ENCODE results near the gene POLR2I.
"Not testable (repeated sequence)": the region's sequence is repeated elsewhere in the genome, so short reads cannot be mapped to it uniquely, and the experiment has no call there.

POLR2I gene

GRCh38 chr19:36131221-36131620, 16.5 kb upstream of the POLR2I start:
- DNase-seq (ENCODE audit: low read depth): not testable (repeated sequence)

DNA sequence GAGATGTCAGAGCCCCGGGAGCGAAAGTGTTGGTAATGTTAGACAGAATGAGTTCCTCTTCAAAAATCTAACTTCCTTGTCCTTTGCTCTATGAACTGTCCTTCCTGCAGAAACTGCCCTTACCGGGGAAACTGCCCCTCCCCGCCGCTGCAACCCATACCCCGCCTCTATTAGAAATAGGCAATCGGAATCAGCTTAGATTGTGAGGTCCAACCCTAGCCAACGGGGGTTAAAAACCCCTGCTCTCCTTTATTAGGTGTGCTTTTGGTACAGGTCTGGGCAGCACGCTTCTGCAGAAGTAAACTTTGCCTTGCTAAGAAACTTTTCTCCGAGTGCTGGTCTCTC, 13.7 kb upstream of the POLR2I start:
- DNase-seq (ENCODE audit: low read depth): peak; percentile 38

DNA sequence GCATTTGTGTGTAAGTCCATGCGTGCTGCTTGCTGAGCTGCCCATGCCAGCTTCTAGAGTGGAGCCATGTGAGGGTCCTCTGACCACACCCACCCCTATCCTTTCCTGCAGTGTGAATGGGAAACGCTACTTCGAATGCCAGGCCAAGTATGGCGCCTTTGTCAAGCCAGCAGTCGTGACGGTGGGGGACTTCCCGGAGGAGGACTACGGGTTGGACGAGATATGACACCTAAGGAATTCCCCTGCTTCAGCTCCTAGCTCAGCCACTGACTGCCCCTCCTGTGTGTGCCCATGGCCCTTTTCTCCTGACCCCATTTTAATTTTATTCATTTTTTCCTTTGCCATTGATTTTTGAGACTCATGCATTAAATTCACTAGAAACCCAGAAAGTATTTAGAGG, 10.9 kb upstream of the POLR2I start:
- DNase-seq (ENCODE audit: low read depth): no peak

DNA sequence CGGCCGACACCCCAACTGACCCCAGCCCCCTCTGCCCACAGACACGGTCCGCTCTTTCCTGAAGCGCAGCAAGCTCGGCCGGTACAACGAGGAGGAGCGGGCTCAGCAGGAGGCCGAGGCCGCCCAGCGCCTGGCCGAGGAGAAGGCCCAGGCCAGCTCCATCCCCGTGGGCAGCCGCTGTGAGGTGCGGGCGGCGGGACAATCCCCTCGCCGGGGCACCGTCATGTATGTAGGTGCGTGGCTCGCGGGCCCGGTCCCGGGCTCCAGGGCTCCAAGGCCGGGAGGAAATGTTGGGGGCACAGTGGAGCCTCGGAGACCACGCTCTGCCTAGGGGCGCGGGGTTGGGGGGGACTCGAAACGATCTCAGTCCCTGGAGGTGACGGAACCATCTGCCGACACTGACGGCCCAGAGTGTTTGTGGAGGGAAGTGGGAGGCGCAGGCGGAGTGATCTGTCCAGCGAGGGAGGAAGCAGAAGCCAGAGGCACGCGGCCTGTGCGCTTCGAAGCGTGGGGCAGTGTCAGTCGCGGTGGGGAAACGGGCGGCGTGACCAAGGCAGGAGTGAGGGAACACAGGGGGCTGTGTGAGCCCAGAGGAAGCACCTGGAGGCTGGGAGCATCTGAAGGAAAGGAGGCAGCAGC, 6.9 kb upstream of the POLR2I start:
- DNase-seq (ENCODE audit: low read depth): no peak

DNA sequence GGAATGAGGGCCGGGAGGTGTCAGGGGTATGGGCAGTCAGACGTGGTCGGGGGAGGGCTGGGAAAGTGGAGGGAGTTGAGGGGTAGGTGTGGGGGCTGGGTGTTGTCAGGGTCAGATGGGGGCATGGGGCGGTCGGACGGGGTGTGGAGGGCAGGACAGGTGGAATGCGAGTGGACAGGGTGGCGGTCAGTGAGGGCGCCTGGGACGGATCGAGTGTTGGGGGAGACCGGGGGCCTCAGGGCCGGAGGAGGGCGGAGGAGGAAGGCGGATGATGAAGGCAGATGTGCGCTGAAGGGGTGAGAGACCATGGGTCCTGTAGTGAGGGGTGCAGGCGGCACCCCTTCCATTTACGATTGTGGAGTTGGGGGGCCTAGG, 6.3 kb upstream of the POLR2I start:
- no peak for DNase-seq (ENCODE audit: low read depth)

- no peak for DNase-seq (ENCODE audit: low read depth)
Measured at GRCh38 chr19:36120092-36120983, 5.7 kb upstream of the POLR2I start.

GRCh38 chr19:36116344-36116637, 1.6 kb upstream of the POLR2I start:
- DNase-seq (ENCODE audit: low read depth): no peak

GRCh38 chr19:36115453-36116343, 1.0 kb upstream of the POLR2I start, which contains the start of gene TBCB:
TBCB (plus strand) TSS chr19:36115468; CDS start chr19:36115561, 93 bp downstream.
- DNase-seq (ENCODE audit: low read depth): peak; percentile 59

DNA sequence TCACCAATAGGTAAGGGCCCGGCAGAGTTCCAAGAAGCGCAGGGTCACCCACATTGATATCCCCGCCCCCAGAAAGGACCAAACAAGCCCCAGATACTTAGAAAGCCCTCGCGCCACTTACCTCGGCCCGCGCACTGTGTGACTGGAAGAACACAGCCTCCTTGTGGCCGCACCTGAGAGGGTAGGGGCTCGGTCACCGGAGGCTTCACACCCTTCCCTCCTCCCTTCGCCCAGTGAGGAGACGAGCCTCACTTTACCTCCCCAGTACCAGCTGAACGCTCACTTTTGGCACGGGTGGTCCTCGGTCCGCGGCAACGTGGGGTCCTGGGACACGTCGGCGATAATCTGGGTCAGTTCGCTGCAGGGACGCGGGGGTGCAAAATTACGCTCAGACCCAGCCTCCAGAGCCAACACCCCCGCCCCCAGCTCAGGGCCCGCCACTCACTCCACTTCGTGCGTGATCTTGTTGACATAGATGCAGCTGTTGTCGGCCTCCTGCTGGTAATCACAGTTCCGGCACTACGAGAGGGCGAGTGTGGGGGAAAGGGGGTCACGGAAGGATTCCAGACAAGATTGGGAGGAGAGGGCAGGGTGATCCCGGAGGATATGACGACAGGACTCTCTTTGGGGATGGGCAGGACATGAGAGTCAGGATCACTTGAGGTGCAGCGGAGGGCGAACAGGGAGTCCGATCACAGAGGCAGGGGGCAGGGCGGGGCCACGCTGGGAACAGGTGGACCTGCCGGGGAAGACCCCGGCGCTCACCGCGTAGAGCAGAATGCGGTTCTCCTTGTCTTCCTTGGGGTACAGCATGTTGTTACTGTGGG, 568 bp downstream of the POLR2I start:
- no peak for DNase-seq (ENCODE audit: low read depth)

DNA sequence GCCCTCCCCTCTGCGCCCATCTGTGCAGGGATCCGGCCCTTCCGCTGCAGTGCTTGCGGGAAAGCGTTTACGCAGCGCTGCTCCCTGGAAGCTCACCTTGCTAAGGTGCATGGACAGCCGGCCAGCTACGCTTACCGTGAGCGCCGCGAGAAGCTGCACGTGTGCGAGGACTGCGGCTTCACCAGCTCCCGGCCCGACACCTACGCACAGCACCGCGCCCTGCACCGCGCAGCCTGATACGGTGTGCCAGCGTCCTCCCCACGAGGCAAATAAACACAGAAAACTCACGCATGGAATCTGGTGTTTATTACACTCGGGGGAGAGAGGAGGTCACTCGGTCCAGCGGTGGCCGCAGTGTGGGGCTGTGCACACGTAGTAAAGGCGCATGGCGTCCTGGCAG, 1.2 kb downstream of the POLR2I start:
- no peak for DNase-seq (ENCODE audit: low read depth)

- DNase-seq (ENCODE audit: low read depth): no peak
Measured at GRCh38 chr19:36112678-36113077, 2.0 kb downstream of the POLR2I start.

GRCh38 chr19:36111200-36111539, 3.5 kb downstream of the POLR2I start:
- DNase-seq (ENCODE audit: low read depth): no peak

- DNase-seq (ENCODE audit: low read depth): no peak
Measured at GRCh38 chr19:36110487-36111199, 4.0 kb downstream of the POLR2I start, which contains the start of gene OVOL3. OVOL3 (plus strand) TSS chr19:36111143; CDS start chr19:36111203, 60 bp downstream.

DNA sequence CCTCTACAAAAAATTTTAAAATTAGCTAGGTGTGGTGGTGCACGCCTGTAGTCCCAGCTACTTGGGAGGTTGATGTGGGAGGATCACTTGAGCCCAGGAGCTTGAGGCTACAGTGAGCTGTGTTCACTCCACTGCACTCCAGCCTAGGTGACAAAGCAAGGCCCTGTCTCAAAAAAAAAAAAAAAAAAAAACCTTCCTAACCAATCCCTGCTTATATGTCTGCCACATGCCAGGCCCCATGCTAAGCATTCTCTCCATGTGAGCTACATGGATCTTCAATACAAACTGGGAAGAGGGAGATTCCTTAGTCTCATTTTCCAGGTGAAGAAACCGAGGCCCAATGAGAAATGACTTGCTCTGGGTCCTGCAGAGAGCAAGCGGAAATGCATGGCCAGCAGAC, 6.0 kb downstream of the POLR2I start:
- no peak for DNase-seq (ENCODE audit: low read depth)

- no peak for DNase-seq (ENCODE audit: low read depth)
Measured at GRCh38 chr19:36106991-36107390, 7.7 kb downstream of the POLR2I start.

GRCh38 chr19:36106441-36106840, 8.2 kb downstream of the POLR2I start:
- DNase-seq (ENCODE audit: low read depth): no peak

DNA sequence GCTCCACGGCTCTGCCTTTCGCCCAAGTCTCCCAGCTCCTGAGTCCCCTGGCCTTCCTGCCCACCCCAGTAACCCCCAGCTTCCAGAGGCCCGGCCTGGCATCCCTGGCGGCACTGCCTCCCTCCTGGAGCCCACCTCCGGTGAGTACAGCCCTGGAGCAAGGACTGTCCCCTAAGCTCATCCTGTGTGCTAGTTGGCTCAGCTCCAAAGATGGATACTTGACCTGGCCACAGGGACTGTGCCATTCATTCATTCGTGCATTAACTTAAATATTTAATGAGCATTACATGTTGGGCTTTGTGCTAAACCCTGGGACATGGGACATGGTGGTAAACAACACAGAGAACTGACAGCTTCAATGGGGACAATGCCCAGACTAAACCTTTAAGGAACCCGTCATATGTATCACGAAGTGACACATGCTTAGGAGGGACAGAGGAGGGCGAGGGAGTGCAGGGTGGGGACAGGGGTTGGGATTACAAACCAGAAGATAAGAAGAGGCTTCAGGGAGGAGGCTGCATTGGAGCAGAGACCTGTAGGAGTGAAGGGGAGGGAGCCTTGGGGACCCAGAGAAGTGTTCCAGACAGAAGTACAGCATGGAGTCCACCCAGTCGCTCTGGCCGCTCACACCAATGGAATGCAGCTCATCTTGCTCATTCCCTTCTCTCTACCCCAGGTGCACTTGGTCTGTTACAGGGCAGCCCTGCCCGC, 10.7 kb downstream of the POLR2I start:
- no peak for DNase-seq (ENCODE audit: low read depth)

DNA sequence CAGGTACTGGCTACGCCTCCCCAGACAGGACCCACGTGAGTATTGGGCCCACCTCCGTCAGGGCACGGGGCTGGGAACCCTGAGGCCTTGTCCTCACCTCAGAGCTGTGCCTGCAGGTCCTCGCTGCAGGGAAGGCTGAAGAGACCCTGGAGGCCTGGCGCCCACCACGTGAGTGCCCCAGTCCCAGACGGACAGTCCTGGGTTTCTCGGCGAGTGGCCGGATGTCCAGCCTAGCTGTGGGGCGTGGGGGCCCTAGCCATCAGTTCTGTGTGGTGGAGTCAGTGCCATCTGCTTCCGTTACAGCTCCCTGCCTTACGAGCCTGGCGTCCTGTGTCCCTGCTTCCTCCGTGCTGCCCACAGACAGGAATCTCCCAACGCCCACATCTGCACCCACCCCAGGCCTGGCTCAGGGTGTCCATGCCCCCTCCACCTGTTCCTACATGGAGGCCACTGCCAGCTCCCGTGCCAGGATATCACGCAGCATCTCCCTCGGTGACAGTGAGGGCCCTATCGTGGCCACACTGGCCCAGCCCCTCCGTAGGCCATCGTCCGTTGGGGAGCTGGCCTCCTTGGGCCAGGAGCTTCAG, 11.5 kb downstream of the POLR2I start:
- no peak for DNase-seq (ENCODE audit: low read depth)

DNA sequence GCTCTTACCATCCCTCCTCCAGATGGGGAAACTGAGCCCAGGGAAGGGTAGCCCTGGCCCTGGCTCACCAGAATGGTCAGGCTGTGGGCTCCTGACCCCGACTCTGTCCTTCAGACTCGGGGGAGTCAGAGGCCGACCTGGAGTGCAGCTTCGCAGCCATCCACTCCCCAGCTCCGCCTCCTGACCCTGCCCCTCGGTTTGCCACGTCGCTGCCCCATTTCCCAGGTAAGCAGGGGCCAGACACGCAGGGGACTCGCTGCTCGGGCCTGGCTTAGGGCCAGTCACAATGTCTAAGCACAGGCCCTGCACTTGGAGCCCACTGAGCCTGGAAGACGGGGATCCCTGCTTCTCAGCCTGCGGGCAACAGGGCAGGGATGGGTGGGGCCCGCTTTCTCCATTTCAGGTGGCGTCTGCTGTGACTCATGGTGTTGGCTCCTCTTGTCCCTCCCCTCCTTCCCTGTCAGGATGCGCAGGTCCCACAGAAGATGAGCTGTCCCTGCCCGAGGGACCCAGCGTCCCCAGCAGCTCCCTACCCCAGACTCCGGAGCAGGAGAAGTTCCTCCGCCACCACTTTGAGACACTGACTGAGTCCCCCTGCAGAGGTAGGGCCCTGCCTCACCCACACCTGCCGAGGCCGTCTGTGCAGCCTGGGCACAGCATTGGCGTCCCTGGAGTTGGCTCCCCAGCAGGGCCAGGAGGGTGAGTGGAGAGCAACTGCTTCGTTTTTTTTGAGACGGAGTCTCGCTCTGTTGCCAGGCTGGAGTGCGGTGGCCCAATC, 12.9 kb downstream of the POLR2I start:
- no peak for DNase-seq (ENCODE audit: low read depth)

Measured in CMK (cell line).